H1 (cell line): ENCODE results near the gene MEIOB. TPM values are rescaled to one million over a fixed set of nuclear protein-coding genes. Genes with fewer than 3 reads are reported as not detected.

ENCODE experiments used
- ASH2L ChIP-seq: fragments of 200-600, 300-600 bp; sonication (generic); IDR thresholded peaks from one replicate; pipeline ENCODE4 v1.7.1; 2017; ENCODE audit warnings: low read length
- BACH1 ChIP-seq: IDR thresholded peaks from 2 replicates; pipeline ENCODE4 v1.6.1; 2012; ENCODE audit warnings: low read length, improper control_type of control experiment
- CHD1 ChIP-seq: IDR thresholded peaks from 2 replicates; pipeline ENCODE4 v1.6.1; 2012; ENCODE audit warnings: low read depth, low read length, improper control_type of control experiment
- CTBP2 ChIP-seq: IDR thresholded peaks from 2 replicates; pipeline ENCODE4 v1.7.0; 2011; ENCODE audit warnings: borderline replicate concordance, mild to moderate bottlenecking, moderate library complexity, mixed read lengths, low read length; ENCODE audit not compliant: insufficient read depth, insufficient read length
- GABPA ChIP-seq: IDR thresholded peaks from 2 replicates; pipeline ENCODE4 v1.6.1; 2011; ENCODE audit warnings: mild to moderate bottlenecking, low read length, moderate library complexity, borderline replicate concordance; ENCODE audit not compliant: insufficient read depth
- TAF1 ChIP-seq: IDR thresholded peaks from 2 replicates; pipeline ENCODE4 v1.6.1; 2011; ENCODE audit warnings: mild to moderate bottlenecking, low read depth, low read length
- polyA plus RNA-seq, 7 experiments: library from polyadenylated mRNA; depleted of rRNA in 3 of 7; stranded (reverse) in 5 of 7; unstranded in 2 of 7; fragments of >200 nt in 5 of 7; fragments of 200-250 nt in 2 of 7; gene quantifications; 1 replicate in 5 of 7; 2 replicates in 1 of 7; 4 replicates in 1 of 7; pipeline versions ENCODE4 v1.2.1 to v1.2.3, GENCODE V29; 2011 to 2013; ENCODE audit warnings: missing spikeins in 2 of 7, mixed read lengths in 2 of 7
- total RNA-seq: library from RNA; stranded (reverse); fragmentation: NEBNext Ultra II Directional; extraction: Animal tissue kit (Norgen Biotek cat#: 25700); gene quantifications from 2 replicates; pipeline ENCODE4 v1.2.1, GENCODE V29; 2021
- TF ChIP-seq, protein P1 (sequence below): fragments of 300-600 bp; sonication (generic); IDR thresholded peaks from 2 replicates; pipeline ENCODE4 v1.7.1; 2012; ENCODE audit warnings: low read length, moderate library complexity, mild to moderate bottlenecking, inconsistent platforms; ENCODE audit not compliant: insufficient replicate concordance
- TF ChIP-seq, protein P2 (sequence below), 3 experiments: IDR thresholded peaks; 1 replicate in 2 of 3; 2 replicates in 1 of 3; pipeline versions ENCODE4 v1.5.1 to v1.6.1; 2011; ENCODE audit warnings: low read length in 3 of 3, mild to moderate bottlenecking in 3 of 3, inconsistent platforms in 2 of 3, low read depth in 1 of 3, moderate library complexity in 1 of 3; ENCODE audit not compliant: insufficient read depth in 1 of 3; ENCODE audit errors: control extremely low read depth in 1 of 3

The MEIOB gene
- total and polyA plus RNA-seq, 2 of the 8 experiments (the other 6 are each of a cell fraction or from before 2014, with no cell fraction given): 0.63 to 1.1 TPM

DNA sequence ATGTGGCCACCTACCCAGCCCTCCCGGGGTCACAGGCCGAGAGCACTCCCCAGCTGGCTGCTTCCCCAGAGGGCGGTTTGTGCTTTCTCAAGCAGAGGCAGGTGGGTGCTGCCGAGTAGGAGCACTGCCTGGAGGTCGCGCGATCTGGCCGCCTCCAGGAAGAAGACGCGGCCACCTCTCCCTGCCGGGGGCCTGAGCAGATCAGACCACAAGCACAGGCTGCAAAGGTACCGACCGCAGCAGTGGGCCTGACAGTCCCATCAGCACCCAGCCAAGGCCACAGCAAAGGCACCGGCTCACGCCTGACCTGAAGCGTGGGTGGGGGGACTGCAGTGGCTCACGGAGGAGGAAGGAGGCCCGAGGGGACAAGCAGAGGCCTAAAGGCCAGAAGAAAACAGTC lies 63.3 kb downstream of the MEIOB start (continued):
- TF ChIP-seq, protein P1, sequence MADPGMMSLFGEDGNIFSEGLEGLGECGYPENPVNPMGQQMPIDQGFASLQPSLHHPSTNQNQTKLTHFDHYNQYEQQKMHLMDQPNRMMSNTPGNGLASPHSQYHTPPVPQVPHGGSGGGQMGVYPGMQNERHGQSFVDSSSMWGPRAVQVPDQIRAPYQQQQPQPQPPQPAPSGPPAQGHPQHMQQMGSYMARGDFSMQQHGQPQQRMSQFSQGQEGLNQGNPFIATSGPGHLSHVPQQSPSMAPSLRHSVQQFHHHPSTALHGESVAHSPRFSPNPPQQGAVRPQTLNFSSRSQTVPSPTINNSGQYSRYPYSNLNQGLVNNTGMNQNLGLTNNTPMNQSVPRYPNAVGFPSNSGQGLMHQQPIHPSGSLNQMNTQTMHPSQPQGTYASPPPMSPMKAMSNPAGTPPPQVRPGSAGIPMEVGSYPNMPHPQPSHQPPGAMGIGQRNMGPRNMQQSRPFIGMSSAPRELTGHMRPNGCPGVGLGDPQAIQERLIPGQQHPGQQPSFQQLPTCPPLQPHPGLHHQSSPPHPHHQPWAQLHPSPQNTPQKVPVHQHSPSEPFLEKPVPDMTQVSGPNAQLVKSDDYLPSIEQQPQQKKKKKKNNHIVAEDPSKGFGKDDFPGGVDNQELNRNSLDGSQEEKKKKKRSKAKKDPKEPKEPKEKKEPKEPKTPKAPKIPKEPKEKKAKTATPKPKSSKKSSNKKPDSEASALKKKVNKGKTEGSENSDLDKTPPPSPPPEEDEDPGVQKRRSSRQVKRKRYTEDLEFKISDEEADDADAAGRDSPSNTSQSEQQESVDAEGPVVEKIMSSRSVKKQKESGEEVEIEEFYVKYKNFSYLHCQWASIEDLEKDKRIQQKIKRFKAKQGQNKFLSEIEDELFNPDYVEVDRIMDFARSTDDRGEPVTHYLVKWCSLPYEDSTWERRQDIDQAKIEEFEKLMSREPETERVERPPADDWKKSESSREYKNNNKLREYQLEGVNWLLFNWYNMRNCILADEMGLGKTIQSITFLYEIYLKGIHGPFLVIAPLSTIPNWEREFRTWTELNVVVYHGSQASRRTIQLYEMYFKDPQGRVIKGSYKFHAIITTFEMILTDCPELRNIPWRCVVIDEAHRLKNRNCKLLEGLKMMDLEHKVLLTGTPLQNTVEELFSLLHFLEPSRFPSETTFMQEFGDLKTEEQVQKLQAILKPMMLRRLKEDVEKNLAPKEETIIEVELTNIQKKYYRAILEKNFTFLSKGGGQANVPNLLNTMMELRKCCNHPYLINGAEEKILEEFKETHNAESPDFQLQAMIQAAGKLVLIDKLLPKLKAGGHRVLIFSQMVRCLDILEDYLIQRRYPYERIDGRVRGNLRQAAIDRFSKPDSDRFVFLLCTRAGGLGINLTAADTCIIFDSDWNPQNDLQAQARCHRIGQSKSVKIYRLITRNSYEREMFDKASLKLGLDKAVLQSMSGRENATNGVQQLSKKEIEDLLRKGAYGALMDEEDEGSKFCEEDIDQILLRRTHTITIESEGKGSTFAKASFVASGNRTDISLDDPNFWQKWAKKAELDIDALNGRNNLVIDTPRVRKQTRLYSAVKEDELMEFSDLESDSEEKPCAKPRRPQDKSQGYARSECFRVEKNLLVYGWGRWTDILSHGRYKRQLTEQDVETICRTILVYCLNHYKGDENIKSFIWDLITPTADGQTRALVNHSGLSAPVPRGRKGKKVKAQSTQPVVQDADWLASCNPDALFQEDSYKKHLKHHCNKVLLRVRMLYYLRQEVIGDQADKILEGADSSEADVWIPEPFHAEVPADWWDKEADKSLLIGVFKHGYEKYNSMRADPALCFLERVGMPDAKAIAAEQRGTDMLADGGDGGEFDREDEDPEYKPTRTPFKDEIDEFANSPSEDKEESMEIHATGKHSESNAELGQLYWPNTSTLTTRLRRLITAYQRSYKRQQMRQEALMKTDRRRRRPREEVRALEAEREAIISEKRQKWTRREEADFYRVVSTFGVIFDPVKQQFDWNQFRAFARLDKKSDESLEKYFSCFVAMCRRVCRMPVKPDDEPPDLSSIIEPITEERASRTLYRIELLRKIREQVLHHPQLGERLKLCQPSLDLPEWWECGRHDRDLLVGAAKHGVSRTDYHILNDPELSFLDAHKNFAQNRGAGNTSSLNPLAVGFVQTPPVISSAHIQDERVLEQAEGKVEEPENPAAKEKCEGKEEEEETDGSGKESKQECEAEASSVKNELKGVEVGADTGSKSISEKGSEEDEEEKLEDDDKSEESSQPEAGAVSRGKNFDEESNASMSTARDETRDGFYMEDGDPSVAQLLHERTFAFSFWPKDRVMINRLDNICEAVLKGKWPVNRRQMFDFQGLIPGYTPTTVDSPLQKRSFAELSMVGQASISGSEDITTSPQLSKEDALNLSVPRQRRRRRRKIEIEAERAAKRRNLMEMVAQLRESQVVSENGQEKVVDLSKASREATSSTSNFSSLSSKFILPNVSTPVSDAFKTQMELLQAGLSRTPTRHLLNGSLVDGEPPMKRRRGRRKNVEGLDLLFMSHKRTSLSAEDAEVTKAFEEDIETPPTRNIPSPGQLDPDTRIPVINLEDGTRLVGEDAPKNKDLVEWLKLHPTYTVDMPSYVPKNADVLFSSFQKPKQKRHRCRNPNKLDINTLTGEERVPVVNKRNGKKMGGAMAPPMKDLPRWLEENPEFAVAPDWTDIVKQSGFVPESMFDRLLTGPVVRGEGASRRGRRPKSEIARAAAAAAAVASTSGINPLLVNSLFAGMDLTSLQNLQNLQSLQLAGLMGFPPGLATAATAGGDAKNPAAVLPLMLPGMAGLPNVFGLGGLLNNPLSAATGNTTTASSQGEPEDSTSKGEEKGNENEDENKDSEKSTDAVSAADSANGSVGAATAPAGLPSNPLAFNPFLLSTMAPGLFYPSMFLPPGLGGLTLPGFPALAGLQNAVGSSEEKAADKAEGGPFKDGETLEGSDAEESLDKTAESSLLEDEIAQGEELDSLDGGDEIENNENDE: no peak
- TF ChIP-seq, protein P2, sequence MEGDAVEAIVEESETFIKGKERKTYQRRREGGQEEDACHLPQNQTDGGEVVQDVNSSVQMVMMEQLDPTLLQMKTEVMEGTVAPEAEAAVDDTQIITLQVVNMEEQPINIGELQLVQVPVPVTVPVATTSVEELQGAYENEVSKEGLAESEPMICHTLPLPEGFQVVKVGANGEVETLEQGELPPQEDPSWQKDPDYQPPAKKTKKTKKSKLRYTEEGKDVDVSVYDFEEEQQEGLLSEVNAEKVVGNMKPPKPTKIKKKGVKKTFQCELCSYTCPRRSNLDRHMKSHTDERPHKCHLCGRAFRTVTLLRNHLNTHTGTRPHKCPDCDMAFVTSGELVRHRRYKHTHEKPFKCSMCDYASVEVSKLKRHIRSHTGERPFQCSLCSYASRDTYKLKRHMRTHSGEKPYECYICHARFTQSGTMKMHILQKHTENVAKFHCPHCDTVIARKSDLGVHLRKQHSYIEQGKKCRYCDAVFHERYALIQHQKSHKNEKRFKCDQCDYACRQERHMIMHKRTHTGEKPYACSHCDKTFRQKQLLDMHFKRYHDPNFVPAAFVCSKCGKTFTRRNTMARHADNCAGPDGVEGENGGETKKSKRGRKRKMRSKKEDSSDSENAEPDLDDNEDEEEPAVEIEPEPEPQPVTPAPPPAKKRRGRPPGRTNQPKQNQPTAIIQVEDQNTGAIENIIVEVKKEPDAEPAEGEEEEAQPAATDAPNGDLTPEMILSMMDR (IDR thresholded peaks at IDR 0.05; ENCODE audit: control extremely low read depth in 1 of 3, insufficient read depth in 1 of 3, low read depth in 1 of 3, low read length in 3 of 3): no peak
- TF ChIP-seq CTBP2 (no peak), CHD1 (no peak), BACH1 (no peak), ASH2L (no peak), GABPA (no peak), TAF1 (no peak)
